Choroid plexus epithelial cell (primary cell): Measurements from ENCODE around the gene OLR1.

ENCODE experiments used
- DNase-seq: peaks from one replicate; pipeline ENCODE4 v3.0.0-alpha.2; 2010; ENCODE audit warnings: low read depth
- H3K4me3 ChIP-seq: 2 replicates; pipeline ENCODE4 v1.5.1; 2011; ENCODE audit warnings: low read depth, mild to moderate bottlenecking, control low read depth, low read length, moderate library complexity
- TF ChIP-seq, protein P1 (sequence below): conservative IDR thresholded peaks from 2 replicates; pipeline ENCODE4 v1.5.1; 2011; ENCODE audit warnings: low read depth, mild to moderate bottlenecking, control low read depth, inconsistent platforms, low read length, moderate library complexity

Gene OLR1

DNA sequence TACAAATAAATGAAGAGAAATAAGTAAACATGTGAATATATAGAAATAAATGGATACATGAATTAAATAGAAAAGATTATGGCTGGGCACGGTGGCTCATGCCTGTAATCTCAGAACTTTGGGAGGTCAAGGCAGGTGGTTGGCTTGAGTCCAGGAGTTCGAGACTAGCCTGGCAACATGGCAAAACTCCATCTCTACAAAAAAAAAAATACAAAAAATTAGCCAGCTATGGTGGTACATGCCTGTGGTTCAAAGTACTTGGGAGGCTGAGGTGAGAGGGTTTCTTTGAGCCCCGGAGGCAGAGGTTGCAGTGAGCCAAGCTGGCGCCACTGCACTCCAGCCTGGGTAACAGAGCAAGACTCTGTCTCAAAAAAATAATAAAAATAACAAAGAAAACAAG, 36.8 kb downstream of the OLR1 start:
- H3K4me3 ChIP-seq = no peak overlapping the region
- TF ChIP-seq, protein P1, sequence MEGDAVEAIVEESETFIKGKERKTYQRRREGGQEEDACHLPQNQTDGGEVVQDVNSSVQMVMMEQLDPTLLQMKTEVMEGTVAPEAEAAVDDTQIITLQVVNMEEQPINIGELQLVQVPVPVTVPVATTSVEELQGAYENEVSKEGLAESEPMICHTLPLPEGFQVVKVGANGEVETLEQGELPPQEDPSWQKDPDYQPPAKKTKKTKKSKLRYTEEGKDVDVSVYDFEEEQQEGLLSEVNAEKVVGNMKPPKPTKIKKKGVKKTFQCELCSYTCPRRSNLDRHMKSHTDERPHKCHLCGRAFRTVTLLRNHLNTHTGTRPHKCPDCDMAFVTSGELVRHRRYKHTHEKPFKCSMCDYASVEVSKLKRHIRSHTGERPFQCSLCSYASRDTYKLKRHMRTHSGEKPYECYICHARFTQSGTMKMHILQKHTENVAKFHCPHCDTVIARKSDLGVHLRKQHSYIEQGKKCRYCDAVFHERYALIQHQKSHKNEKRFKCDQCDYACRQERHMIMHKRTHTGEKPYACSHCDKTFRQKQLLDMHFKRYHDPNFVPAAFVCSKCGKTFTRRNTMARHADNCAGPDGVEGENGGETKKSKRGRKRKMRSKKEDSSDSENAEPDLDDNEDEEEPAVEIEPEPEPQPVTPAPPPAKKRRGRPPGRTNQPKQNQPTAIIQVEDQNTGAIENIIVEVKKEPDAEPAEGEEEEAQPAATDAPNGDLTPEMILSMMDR = no peak
- DNase-seq = no peak

DNA sequence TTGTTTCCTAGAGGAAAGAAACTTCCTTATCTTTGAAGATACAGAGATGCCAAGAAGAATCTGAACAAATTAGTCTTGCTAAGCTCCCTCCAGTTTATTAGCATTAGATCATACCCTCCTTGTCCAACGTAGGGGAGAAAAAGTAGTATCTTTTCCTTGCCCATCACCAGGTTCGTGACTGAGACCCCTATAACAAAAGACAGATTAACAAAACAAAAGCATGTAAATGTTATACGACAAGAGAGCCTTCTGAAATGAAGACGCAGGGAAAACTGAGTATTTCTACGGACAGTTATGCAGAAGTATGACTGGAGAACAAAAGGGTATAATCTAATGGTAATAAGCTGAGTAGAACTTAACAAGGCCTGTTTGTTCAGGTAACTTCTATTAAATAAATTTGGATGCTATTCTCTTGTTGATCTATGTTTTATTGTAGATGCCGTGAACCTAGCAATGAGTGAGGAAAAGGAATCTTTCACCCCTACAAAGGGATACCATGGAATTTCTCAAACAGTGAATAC, 39.0 kb downstream of the OLR1 start:
- DNase-seq = no peak
- H3K4me3 ChIP-seq = no peak overlapping the region
- TF ChIP-seq, protein P1 = no peak

DNA sequence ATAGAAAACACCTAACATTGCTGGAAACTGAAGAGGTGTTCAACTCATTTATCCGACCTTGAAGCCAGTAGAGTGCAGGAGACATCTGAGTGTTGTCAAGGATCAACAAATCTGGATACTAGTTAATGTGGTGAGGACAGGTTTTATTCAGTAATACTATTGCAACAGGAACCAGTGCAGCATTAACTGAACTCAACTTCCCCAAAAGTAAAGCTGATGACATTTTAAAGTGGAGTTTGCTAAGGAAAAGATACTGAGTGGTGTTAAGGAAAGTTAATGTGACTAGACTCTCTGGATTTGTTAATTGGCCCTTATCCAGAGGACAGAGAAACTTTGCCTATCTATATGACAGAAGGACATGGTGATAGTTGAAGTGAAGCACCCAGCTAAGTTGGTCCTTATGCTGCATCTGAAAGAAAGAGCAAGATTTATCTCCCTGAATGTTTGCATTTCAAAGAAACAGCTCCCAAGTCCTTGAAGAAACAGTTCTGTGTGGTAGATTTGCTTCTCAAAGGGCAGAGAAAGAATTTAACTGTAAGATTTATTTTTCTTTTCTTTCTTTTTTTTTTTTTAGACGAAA, 40.7 kb downstream of the OLR1 start:
- TF ChIP-seq, protein P1 = no peak
- H3K4me3 ChIP-seq = no peak overlapping the region

DNA sequence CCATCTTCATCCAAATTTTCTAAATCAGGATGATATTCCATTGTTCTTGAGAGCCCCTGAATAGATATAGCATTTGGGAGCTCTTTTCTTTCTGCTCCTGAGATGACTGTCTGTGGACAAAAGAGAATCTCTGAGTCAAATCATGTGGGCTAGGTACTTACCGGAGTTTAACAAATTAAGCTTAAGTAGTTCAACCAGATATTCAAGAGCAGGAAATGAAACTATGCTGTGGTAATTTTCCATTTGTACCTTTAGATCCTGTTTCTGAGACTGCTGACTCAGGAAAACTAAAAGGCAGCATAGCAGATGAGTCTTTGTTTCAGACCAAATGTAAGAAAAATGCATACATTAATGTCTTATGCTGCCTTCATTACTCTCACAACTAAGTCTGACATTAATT, 41.9 kb downstream of the OLR1 start, which contains the start of gene CLEC7A:
Gene CLEC7A (minus strand): TSS at position 158 of the 400 bp plus-strand sequence. CDS start 117 bp downstream, at position 41.
- no peak for DNase-seq
- no peak within 1 kb of the TSS for H3K4me3 ChIP-seq
- TF ChIP-seq, protein P1 = no peak

More for the DNA sequence above, 40.7 kb downstream of the OLR1 start:
- DNase-seq = no peak

DNA sequence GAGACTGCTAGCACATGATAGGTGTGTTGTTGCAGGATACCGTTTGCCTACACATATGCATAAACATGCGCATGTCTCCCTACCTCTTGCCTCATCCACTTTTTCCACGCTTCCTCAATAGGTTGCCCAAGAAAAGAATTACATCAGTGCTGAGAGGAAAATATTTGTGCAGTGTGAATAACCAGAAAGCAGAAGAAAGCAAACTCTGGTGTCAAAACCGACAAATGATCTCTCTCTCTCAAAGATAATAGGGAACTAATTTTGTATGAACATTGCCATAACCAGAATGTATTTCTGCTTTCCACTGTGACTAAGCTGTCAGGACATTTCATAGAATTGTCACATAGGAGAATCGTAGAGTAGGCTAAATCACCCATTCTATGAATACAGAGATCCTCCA, 43.2 kb downstream of the OLR1 start:
- no peak overlapping the region for H3K4me3 ChIP-seq
- TF ChIP-seq, protein P1 = no peak
- DNase-seq = peak; percentile 9

DNA sequence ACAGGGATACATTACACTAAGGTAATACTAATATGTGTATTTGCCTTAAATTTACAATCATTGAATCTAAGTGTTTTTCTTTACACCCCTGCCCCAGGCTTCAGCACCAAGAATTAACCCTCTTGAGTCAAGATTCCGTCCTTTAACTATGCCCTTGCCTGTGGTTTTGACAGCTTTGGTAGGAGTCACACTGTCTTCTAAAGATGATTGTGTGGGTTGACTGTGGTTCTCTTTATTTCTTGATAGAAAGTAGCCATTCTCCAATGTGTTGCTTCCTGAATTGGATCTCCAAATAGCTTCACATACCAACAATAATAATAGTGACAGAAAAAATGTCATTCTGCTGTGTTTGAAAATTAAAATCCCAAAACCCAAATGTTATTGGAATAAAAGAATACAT, 45.5 kb downstream of the OLR1 start:
- no peak overlapping the region for H3K4me3 ChIP-seq
- TF ChIP-seq, protein P1 = no peak
- DNase-seq = no peak

DNA sequence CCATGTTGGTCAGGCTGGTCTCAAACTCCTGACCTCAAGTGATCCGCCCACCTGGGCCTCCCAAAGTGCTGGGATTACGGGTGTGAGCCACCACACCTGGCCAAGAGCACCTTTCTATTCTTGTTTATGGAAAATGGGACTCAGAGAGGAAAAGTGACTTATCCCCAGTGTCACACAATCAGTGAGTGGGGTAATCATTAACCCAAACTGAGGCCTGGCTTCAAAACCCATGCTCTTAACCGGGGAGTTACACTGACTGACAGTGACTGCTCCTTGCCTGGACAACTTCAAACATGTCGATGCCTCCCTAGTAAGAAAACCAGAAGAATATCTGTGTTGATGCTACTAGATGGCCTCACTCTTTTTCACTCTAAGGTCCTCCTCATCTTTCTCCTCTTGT, 49.2 kb downstream of the OLR1 start:
- no peak for DNase-seq
- no peak overlapping the region for H3K4me3 ChIP-seq
- TF ChIP-seq, protein P1 = no peak
